Measurements from ENCODE around the gene RCE1.

Gene RCE1

DNA sequence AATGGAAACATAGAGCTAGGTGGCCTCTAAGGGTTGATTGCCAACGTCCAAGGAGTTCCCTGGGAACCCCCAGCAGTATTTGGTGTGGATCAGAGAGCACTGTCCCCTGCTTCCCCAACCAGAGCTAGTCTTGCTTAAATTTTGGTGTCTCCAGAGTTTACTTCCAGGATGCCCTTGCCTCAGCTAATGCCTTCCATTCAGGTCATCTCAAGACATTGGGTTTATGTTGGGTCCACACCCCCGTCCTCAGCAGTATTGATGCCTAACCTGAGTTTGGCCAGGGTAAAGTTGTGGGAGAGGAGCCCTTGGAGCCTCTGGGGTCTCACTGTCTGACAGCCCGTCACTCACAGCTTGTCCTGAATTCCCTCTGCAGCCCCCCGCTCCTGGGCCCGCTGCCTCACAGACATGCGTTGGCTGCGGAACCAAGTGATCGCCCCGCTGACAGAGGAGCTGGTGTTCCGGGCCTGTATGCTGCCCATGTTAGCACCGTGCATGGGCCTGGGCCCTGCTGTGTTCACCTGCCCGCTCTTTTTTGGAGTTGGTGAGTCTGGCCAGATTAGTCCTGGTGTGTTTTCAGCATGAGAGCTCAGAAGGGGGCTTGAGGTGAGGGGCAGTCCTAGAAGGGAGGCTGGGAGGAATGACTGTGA, 1.4 kb downstream of the RCE1 start:
- no peak overlapping the region for H3K27ac ChIP-seq (ENCODE audit: insufficient read depth, low read length, poor library complexity, severe bottlenecking)
- peaks cover 17% of the 10 kb centered on the region for H3K36me3 ChIP-seq (ENCODE audit: control insufficient read depth, insufficient read depth, low read length)
- peaks cover 31% of the 10 kb centered on the region for H3K4me1 ChIP-seq (ENCODE audit: control insufficient read depth, insufficient read depth, low read length, poor library complexity, severe bottlenecking)
- DNase-seq: no peak
- no peak overlapping the region for H3K4me3 ChIP-seq (ENCODE audit: insufficient read depth, low read depth, low read length, poor library complexity, severe bottlenecking)
- no peaks in the 10 kb centered on the region for H3K27me3 ChIP-seq (replicated peaks; ENCODE audit: control insufficient read depth, insufficient read depth, low read length, poor library complexity, severe bottlenecking)
- H3K9me3 ChIP-seq (ENCODE audit: control insufficient read depth, low read length): no peaks in the 10 kb centered on the region

DNA sequence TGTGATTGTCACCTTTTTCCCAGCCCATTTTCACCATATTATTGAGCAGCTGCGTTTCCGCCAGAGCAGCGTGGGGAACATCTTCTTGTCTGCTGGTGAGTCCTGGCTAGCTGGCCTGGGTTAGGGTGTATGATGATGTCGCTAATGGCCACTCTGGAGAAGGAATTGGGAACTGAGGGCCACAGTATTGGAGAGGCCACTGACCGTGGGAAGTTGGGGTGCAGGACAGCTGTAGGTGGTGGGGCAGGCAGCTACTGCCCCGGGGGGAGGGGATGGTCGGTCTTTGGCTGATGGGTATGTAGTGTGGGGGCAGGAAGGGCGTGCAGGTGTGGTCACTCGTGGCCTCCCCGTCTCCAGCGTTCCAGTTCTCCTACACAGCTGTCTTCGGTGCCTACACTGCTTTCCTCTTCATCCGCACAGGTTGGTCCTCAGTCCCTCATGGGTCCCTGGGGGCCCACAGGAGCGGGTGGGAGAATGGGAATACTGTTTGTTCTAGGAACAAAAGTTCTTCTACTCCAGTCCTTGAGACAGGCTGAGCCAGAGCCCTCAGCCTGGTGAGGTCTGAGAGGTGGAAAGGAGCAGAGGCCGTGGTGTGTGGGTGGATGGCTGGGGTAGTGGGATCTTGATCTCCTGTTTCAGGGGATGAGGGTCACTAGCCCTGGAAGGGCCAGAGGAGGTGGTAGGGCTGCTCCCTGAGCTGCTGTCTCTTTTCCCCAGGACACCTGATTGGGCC, 2.1 kb downstream of the RCE1 start:
- Histone ChIP-seq H3K4me1 (ENCODE audit: control insufficient read depth, insufficient read depth, low read length, poor library complexity, severe bottlenecking) (peaks cover 29% of the 10 kb centered on the region), H3K27ac (ENCODE audit: insufficient read depth, low read length, poor library complexity, severe bottlenecking) (no peak overlapping the region), H3K4me3 (ENCODE audit: insufficient read depth, low read depth, low read length, poor library complexity, severe bottlenecking) (no peak overlapping the region), H3K27me3 (replicated peaks; ENCODE audit: control insufficient read depth, insufficient read depth, low read length, poor library complexity, severe bottlenecking) (no peaks in the 10 kb centered on the region), H3K9me3 (ENCODE audit: control insufficient read depth, low read length) (no peaks in the 10 kb centered on the region), H3K36me3 (ENCODE audit: control insufficient read depth, insufficient read depth, low read length) (peaks cover 17% of the 10 kb centered on the region)
- no peak for DNase-seq

- Histone ChIP-seq H3K9me3 (ENCODE audit: control insufficient read depth, low read length) (no peaks in the 10 kb centered on the region), H3K4me1 (ENCODE audit: control insufficient read depth, insufficient read depth, low read length, poor library complexity, severe bottlenecking) (peaks cover 24% of the 10 kb centered on the region), H3K4me3 (ENCODE audit: insufficient read depth, low read depth, low read length, poor library complexity, severe bottlenecking) (no peak overlapping the region), H3K27ac (ENCODE audit: insufficient read depth, low read length, poor library complexity, severe bottlenecking) (no peak overlapping the region), H3K36me3 (ENCODE audit: control insufficient read depth, insufficient read depth, low read length) (peaks cover 17% of the 10 kb centered on the region), H3K27me3 (replicated peaks; ENCODE audit: control insufficient read depth, insufficient read depth, low read length, poor library complexity, severe bottlenecking) (no peaks in the 10 kb centered on the region)
- no peak for DNase-seq
These were observed 2.6 kb downstream of the RCE1 start for GRCh38 chr11:66845876-66846212.

DNA sequence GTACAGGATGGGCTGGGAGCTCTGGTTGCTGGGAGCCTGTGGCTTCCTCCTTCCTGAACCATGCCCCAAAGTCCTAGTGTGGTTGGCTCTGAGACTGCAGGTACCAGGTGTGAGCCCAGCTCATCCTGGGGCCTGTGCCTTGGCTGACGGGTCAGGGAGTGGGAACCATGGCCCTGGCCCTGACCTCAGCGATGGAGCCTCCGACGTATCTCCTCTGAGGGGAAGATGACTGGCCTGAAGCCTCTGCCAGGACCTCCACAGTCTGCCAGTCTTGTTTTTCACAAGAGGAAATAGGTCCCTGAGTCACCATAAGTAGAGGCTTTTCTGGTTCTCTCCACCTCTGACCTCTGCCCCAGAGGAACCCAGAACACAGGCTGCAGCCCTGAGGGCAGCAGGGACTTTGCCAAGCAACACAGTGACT, 3.4 kb downstream of the RCE1 start:
- H3K4me1 ChIP-seq (ENCODE audit: control insufficient read depth, insufficient read depth, low read length, poor library complexity, severe bottlenecking): peaks cover 22% of the 10 kb centered on the region
- H3K9me3 ChIP-seq (ENCODE audit: control insufficient read depth, low read length): no peaks in the 10 kb centered on the region
- no peak overlapping the region for H3K4me3 ChIP-seq (ENCODE audit: insufficient read depth, low read depth, low read length, poor library complexity, severe bottlenecking)
- no peak for DNase-seq
- H3K27ac ChIP-seq (ENCODE audit: insufficient read depth, low read length, poor library complexity, severe bottlenecking): no peak overlapping the region
- H3K27me3 ChIP-seq (replicated peaks; ENCODE audit: control insufficient read depth, insufficient read depth, low read length, poor library complexity, severe bottlenecking): no peaks in the 10 kb centered on the region
- H3K36me3 ChIP-seq (ENCODE audit: control insufficient read depth, insufficient read depth, low read length): peaks cover 17% of the 10 kb centered on the region

DNA sequence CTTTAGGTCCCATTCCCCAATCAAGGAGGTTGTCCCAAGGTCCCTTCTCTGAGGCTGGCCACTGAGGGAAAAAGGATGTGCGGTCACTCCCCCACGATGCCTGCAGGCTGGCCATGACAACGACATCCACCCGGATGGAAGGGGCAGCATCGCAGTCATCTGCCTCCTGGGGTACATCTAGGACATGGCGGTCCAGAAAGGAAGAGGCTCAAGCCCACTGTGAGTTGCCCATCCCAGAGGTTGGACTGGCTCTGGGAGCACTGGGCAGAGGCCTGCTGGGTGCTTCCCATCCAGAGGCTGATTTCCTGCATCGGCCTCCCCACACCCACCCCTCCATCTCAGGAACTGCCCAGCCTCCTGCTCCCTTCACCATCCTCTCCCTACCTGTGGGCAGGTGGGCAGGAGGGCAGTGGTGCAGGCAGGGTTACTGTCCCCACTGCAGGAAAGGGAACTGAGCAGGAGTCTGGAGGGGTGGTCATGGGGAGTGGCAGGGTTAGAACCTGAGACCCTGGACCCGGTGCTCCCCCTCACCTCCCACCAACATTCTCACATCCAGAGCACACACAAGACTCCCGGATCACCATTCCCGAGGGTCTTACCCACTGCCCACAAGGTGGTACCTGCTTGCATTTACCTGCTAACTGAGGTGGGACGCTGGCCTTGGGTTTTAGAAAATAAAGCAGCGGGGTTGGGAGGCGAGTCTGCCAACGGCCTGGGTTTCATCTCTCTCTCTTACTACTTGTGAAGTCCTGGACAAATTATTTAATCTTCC, 4.4 kb downstream of the RCE1 start:
- DNase-seq: no peak
- H3K27ac ChIP-seq (ENCODE audit: insufficient read depth, low read length, poor library complexity, severe bottlenecking): no peak overlapping the region
- H3K9me3 ChIP-seq (ENCODE audit: control insufficient read depth, low read length): no peaks in the 10 kb centered on the region
- H3K36me3 ChIP-seq (ENCODE audit: control insufficient read depth, insufficient read depth, low read length): peaks cover 17% of the 10 kb centered on the region
- H3K27me3 ChIP-seq (replicated peaks; ENCODE audit: control insufficient read depth, insufficient read depth, low read length, poor library complexity, severe bottlenecking): no peaks in the 10 kb centered on the region
- H3K4me1 ChIP-seq (ENCODE audit: control insufficient read depth, insufficient read depth, low read length, poor library complexity, severe bottlenecking): peaks cover 17% of the 10 kb centered on the region
- H3K4me3 ChIP-seq (ENCODE audit: insufficient read depth, low read depth, low read length, poor library complexity, severe bottlenecking): no peak overlapping the region

- no peaks in the 10 kb centered on the region for H3K9me3 ChIP-seq (ENCODE audit: control insufficient read depth, low read length)
- peaks cover 17% of the 10 kb centered on the region for H3K36me3 ChIP-seq (ENCODE audit: control insufficient read depth, insufficient read depth, low read length)
- no peaks in the 10 kb centered on the region for H3K27me3 ChIP-seq (replicated peaks; ENCODE audit: control insufficient read depth, insufficient read depth, low read length, poor library complexity, severe bottlenecking)
- no peak for DNase-seq
- H3K27ac ChIP-seq (ENCODE audit: insufficient read depth, low read length, poor library complexity, severe bottlenecking): no peak overlapping the region
- H3K4me1 ChIP-seq (ENCODE audit: control insufficient read depth, insufficient read depth, low read length, poor library complexity, severe bottlenecking): peaks cover 13% of the 10 kb centered on the region
- no peak overlapping the region for H3K4me3 ChIP-seq (ENCODE audit: insufficient read depth, low read depth, low read length, poor library complexity, severe bottlenecking)
These were observed 5.6 kb downstream of the RCE1 start for GRCh38 chr11:66848671-66849500.

- DNase-seq: no peak
- H3K4me1 ChIP-seq (ENCODE audit: control insufficient read depth, insufficient read depth, low read length, poor library complexity, severe bottlenecking): peaks cover 6% of the 10 kb centered on the region
- H3K36me3 ChIP-seq (ENCODE audit: control insufficient read depth, insufficient read depth, low read length): peaks cover 17% of the 10 kb centered on the region
- H3K9me3 ChIP-seq (ENCODE audit: control insufficient read depth, low read length): no peaks in the 10 kb centered on the region
- no peak overlapping the region for H3K27ac ChIP-seq (ENCODE audit: insufficient read depth, low read length, poor library complexity, severe bottlenecking)
- H3K4me3 ChIP-seq (ENCODE audit: insufficient read depth, low read depth, low read length, poor library complexity, severe bottlenecking): no peak overlapping the region
- no peaks in the 10 kb centered on the region for H3K27me3 ChIP-seq (replicated peaks; ENCODE audit: control insufficient read depth, insufficient read depth, low read length, poor library complexity, severe bottlenecking)
These were observed 6.4 kb downstream of the RCE1 start for GRCh38 chr11:66849501-66850234.

DNA sequence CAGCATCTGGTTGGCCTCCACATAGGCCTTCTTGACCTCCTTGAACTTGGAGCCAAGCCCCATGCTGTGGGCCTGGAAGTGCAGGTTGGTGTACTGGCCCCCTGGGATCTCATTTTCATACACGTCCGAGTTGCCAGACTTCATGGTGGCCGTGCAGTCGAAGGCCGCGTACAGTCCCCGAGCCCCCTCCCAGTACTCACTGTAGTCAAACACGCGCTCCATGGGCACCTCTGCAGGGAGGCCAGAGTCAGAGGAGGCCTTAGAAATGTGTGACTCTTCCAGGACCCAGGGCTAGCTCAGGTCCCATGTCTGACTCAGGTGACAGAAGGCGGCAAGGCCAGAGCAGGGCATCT, 7.0 kb downstream of the RCE1 start:
- DNase-seq: no peak
- H3K4me1 ChIP-seq (ENCODE audit: control insufficient read depth, insufficient read depth, low read length, poor library complexity, severe bottlenecking): peaks cover 6% of the 10 kb centered on the region
- peaks cover 17% of the 10 kb centered on the region for H3K36me3 ChIP-seq (ENCODE audit: control insufficient read depth, insufficient read depth, low read length)

DNA sequence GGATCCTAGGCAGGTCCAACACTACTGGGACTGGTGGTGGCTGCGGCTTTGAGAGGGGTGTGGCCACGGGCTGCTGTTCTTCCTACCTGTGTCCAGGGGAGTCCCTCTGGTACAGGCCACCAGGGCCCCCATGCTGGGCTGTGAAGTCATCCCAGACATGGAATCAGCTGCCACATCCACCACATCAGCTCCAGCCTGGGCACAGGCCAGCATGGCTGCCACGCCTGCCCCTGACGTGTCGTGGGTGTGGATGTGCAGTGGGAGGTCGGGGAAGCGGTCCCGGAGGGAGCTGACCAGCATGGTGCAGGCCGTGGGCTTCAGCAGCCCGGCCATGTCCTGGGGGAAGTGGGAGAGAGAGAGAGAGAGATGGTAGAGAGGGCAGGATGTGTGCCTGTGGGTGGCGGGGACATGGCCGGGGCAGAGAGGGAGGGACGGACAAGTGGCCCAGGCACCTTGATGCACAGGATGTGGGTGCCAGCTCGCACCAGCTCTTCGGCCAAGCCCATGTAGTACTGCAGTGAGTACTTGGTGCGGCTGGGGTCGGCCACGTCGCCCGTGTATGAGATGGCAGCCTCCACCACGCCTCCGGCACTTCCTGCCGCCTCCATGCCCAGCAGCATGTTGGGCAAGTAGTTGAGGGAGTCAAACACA, 7.5 kb downstream of the RCE1 start:
- no peak for DNase-seq
- Histone ChIP-seq H3K4me1 (ENCODE audit: control insufficient read depth, insufficient read depth, low read length, poor library complexity, severe bottlenecking) (peaks cover 10% of the 10 kb centered on the region), H3K9me3 (ENCODE audit: control insufficient read depth, low read length) (no peaks in the 10 kb centered on the region), H3K27ac (ENCODE audit: insufficient read depth, low read length, poor library complexity, severe bottlenecking) (no peak overlapping the region), H3K36me3 (ENCODE audit: control insufficient read depth, insufficient read depth, low read length) (peaks cover 12% of the 10 kb centered on the region), H3K4me3 (ENCODE audit: insufficient read depth, low read depth, low read length, poor library complexity, severe bottlenecking) (no peak overlapping the region), H3K27me3 (replicated peaks; ENCODE audit: control insufficient read depth, insufficient read depth, low read length, poor library complexity, severe bottlenecking) (no peaks in the 10 kb centered on the region)

More for the DNA sequence above, 7.0 kb downstream of the RCE1 start:
- Histone ChIP-seq H3K4me3 (ENCODE audit: insufficient read depth, low read depth, low read length, poor library complexity, severe bottlenecking) (no peak overlapping the region), H3K27ac (ENCODE audit: insufficient read depth, low read length, poor library complexity, severe bottlenecking) (no peak overlapping the region), H3K27me3 (replicated peaks; ENCODE audit: control insufficient read depth, insufficient read depth, low read length, poor library complexity, severe bottlenecking) (no peaks in the 10 kb centered on the region), H3K9me3 (ENCODE audit: control insufficient read depth, low read length) (no peaks in the 10 kb centered on the region)
